IPS-20b (cell line): Measurements from ENCODE around the gene RAI14.
"Not testable (repeated sequence)": the region's sequence is repeated elsewhere in the genome, so short reads cannot be mapped to it uniquely, and the experiment has no call there.

Source experiments
- H3K27ac ChIP-seq: one replicate; pipeline ENCODE4 v1.5.1; 2013; ENCODE audit warnings: low read length
- H3K27me3 ChIP-seq: 2 replicates; pipeline ENCODE4 v1.6.1; 2013; ENCODE audit warnings: mild to moderate bottlenecking, low read length, inconsistent platforms; ENCODE audit not compliant: insufficient read depth
- H3K36me3 ChIP-seq: 2 replicates; pipeline ENCODE4 v1.6.1; 2013; ENCODE audit warnings: low read depth, mild to moderate bottlenecking, inconsistent platforms, low read length, moderate library complexity; ENCODE audit not compliant: insufficient read depth
- H3K4me1 ChIP-seq: 2 replicates; pipeline ENCODE4 v1.6.1; 2013; ENCODE audit warnings: mild to moderate bottlenecking, control low read depth, inconsistent platforms, low read length, moderate library complexity; ENCODE audit not compliant: insufficient read depth
- H3K4me3 ChIP-seq: 2 replicates; pipeline ENCODE4 v1.5.1; 2013; ENCODE audit warnings: mild to moderate bottlenecking, low read length, inconsistent platforms
- H3K9ac ChIP-seq: 2 replicates; pipeline ENCODE4 v1.6.1; 2013; ENCODE audit warnings: low read depth, mild to moderate bottlenecking, inconsistent platforms, low read length, moderate library complexity
- H3K9me3 ChIP-seq: 2 replicates; pipeline ENCODE4 v1.6.1; 2013; ENCODE audit warnings: mild to moderate bottlenecking, low read depth, low read length, inconsistent platforms; ENCODE audit not compliant: insufficient read depth

Gene RAI14

DNA sequence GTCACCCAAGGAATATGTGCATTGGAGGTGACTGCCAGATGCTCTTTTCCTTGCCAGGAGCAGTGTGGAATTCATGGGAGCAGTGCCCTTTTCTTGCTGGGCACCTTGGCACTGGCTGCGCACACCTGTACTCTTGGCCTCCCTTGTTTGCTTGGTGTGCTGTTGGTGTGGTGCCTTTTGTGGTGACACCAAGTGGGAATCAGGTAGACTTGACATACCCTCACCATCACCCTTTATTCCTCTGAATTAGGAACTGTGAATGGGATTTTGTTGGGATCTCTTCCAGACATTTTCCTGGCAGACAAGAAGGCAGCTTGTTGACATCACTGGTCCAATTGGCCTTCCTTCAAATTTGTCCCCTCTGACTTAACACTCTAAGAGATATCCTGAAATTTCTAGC is 82.3 kb downstream of the RAI14 start:
- Histone ChIP-seq H3K27ac (no peak overlapping the region), H3K9me3 (no peaks in the 10 kb centered on the region), H3K9ac (no peak overlapping the region), H3K27me3 (no peaks in the 10 kb centered on the region), H3K4me3 (no peak overlapping the region), H3K4me1 (peaks cover 13% of the 10 kb centered on the region), H3K36me3 (peaks cover 8% of the 10 kb centered on the region; the same call in 1 of the 2 replicates)

DNA sequence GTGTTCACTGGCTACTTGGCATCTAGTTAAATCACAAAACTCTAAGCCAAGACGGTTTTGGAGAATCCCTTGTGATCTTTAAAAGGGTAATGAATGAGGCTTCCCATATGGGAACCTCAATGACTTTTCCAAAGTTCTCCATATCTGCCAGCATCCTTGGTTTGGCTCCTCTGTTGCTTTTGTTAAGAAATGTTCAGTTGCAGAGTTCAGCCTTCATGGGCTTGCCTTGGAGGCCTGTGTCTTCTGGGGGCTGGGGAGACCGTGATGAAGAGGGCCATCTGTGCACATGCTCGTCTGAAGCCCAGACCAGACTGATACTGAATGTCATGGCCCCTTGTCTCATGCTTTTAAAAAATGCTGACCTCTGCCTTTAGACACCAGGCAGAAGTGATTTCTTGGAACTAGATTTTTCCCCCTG is 84.3 kb downstream of the RAI14 start:
- no peaks in the 10 kb centered on the region for H3K36me3 ChIP-seq
- no peak overlapping the region for H3K4me3 ChIP-seq
- no peak overlapping the region for H3K9ac ChIP-seq
- H3K4me1 ChIP-seq, result peaks cover 10% of the 10 kb centered on the region
- no peaks in the 10 kb centered on the region for H3K27me3 ChIP-seq
- no peak overlapping the region for H3K27ac ChIP-seq
- H3K9me3 ChIP-seq, result no peaks in the 10 kb centered on the region

DNA sequence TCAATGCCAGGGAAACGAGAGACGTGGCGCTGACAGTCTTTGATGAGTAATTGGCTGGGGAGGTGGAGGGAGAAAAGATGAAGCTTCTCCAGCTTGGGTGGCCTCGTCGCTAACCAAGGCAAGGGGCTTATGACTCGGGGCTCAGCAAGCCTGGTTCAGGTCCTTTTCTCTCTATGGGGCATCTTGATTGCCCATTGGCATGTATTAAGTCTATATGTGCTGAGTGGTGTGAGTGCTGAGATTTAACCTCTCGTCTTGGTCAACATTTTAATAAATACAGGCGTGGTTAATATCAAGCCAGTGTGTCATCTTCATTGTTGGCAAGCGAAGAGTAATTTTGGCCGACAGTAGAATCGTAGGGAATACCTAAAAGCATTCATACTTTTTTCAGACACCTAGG is 85.9 kb downstream of the RAI14 start:
- Histone ChIP-seq H3K27me3 (no peaks in the 10 kb centered on the region), H3K4me3 (no peak overlapping the region), H3K27ac (no peak overlapping the region), H3K36me3 (no peaks in the 10 kb centered on the region), H3K9me3 (no peaks in the 10 kb centered on the region), H3K9ac (no peak overlapping the region), H3K4me1 (no peaks in the 10 kb centered on the region)

DNA sequence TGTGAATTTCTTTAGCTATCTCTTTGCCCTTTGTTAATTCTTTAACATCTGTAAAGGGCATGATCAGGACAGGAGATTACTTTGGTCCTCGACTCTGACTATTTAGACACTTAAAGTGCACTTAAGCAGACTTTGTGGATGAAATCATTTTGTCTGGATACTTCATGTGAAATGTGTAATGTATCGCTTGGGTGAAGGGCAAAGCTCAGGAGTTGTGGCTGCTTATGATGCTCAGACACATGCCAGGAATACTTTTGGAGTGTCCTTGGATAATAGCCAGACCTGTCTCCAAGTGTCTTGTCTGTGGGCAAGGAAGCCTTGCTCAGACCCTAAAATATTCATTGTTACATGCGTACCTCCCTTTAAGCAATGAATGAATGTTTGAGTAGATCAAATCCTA is 87.8 kb downstream of the RAI14 start:
- H3K4me1 ChIP-seq, result no peaks in the 10 kb centered on the region

DNA sequence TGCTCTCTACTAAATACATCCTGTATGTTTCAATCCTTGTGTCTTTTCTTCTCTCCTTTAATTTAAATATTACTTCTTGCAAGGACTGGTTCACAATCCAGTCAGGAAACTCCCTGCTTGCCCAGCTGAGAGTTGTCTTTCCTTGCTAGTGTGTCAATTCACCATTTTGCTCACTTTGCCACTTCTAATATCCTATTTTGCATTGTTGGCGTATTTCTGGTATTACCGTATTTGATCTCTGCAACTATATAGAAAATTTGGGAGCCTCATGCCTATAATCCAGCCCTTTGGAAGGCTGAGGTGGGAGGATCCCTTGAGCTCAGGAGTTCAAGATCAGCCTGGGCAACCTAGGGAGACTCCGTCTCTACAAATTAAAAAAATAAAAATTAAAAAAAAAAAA is 92.3 kb downstream of the RAI14 start:
- Histone ChIP-seq H3K9ac (no peak overlapping the region), H3K36me3 (peaks cover 9% of the 10 kb centered on the region; the same call in 1 of the 2 replicates), H3K4me3 (no peak overlapping the region)

More for the DNA sequence above, 87.8 kb downstream of the RAI14 start:
- no peak overlapping the region for H3K27ac ChIP-seq
- H3K36me3 ChIP-seq, result no peaks in the 10 kb centered on the region
- H3K9ac ChIP-seq, result no peak overlapping the region
- H3K27me3 ChIP-seq, result no peaks in the 10 kb centered on the region
- no peak overlapping the region for H3K4me3 ChIP-seq
- H3K9me3 ChIP-seq, result no peaks in the 10 kb centered on the region

DNA sequence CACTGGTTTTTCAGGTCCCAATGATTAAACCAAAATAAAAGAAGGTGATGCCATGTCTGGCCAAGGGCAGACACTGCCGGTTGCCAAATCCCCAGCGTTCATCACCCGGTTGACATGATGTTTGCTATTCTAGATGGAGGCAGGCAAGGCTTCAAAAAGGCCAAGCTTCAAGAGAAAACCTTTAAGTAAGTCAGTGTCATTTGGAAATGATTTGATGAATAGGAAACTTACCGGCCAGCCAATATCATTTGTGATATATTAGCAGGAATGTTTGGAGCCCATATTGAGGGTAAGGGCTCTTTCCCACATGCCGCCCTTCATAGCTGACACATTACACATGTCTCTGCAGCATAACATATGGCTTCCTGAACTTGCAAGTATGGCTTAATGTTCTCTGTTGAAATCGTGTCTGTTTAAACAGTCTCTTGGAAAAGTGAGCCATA is 93.3 kb downstream of the RAI14 start:
- no peak overlapping the region for H3K9ac ChIP-seq
- H3K9me3 ChIP-seq, result no peaks in the 10 kb centered on the region
- no peak overlapping the region for H3K27ac ChIP-seq
- no peak overlapping the region for H3K4me3 ChIP-seq
- H3K27me3 ChIP-seq, result no peaks in the 10 kb centered on the region
- peaks cover 9% of the 10 kb centered on the region; the same call in 1 of the 2 replicates for H3K36me3 ChIP-seq
- H3K4me1 ChIP-seq, result no peaks in the 10 kb centered on the region

More for the DNA sequence above, 92.3 kb downstream of the RAI14 start:
- no peaks in the 10 kb centered on the region for H3K4me1 ChIP-seq
- H3K27ac ChIP-seq, result no peak overlapping the region
- no peaks in the 10 kb centered on the region for H3K9me3 ChIP-seq
- no peaks in the 10 kb centered on the region for H3K27me3 ChIP-seq

DNA sequence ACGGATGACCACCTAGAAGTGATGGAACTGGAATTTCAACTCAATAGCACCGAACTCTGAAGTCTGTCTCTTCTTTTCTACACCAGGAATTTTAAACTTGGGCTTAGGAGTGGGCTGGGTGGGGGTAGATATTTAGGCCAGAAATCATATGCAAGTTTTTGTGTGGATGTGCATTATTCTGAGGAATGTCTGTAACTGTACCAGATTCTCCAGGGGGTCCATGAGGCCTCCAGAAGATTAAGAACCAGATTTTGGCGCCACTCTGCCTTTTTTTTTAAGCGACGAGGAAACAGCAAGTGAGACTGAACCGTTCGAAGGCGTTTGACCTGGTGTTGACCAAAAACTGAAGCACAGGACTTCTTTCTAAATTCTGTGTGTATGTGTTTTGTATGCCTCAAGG is 94.1 kb downstream of the RAI14 start:
- Histone ChIP-seq H3K4me1 (no peaks in the 10 kb centered on the region), H3K27ac (no peak overlapping the region), H3K36me3 (peaks cover 9% of the 10 kb centered on the region; the same call in 1 of the 2 replicates), H3K9me3 (no peaks in the 10 kb centered on the region), H3K4me3 (no peak overlapping the region), H3K9ac (no peak overlapping the region), H3K27me3 (no peaks in the 10 kb centered on the region)

DNA sequence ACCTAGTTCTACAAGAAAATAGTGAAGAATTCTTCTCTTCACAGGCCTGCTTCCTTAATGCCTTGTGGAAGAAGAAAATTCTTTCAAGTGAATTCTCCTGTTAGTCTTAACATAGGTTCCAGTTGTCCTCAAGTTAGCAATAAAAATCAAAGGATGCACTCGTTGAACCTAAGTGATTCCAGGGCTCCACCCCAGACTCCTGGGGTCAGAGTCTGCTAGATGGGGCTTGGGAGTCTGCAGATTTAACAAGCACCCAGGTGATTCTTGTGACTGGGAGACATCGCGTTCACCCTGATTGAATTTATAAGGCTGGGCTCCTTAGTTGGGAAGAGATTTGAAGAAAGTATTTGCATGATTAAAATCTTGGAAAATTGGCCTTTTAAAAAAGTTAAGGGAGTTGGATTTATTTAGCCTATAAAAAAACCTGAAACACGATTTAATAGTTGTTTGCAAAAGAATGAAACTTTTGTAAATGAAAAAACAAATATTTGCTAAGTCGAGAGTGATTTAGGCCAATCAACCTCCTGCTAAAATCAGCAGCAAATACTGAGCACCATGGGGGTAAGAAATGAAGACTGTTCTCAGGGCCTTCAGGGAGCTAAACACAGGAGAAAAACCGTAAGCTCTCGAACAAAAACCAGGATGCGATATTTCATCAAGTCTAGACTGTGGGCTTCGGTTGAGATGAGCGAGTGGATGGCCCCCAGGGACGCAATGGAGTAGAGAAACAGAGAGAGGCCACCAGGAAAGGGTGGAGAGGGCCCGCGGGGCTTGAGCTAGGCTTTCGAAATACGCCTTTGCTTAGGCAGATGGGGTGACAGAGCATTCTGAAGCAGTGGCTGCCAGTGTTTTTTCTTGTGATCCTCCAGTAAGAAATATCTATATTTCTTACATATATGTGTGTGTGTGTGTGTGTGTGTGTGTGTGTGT is 95.9 kb downstream of the RAI14 start:
- H3K4me1 ChIP-seq, result no peaks in the 10 kb centered on the region
- H3K27ac ChIP-seq, result no peak overlapping the region
- H3K9ac ChIP-seq, result no peak overlapping the region
- H3K9me3 ChIP-seq, result no peaks in the 10 kb centered on the region
- H3K36me3 ChIP-seq, result peaks cover 9% of the 10 kb centered on the region; the same call in 1 of the 2 replicates
- H3K27me3 ChIP-seq, result no peaks in the 10 kb centered on the region
- H3K4me3 ChIP-seq, result no peak overlapping the region

DNA sequence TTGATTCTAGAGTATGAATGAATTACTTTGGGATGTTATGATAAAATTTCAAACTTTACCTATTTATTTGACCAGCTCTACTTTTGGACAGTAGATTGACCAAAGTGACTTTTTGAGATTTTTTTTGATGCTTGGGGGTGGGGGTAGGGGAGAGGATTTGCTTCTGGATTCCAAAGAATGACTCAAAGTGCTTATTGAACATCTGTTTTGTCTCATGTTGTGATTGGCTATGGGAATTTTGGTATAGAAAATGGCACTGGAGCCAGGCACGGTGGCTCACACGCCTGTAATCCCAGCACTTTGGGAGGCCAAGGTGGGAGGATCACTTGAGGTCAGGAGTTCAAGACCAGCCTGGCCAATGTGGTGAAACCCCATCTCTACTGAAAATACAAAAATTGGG is 97.1 kb downstream of the RAI14 start:
- H3K9me3 ChIP-seq, H3K9ac ChIP-seq, H3K27ac ChIP-seq: not testable (repeated sequence)

DNA sequence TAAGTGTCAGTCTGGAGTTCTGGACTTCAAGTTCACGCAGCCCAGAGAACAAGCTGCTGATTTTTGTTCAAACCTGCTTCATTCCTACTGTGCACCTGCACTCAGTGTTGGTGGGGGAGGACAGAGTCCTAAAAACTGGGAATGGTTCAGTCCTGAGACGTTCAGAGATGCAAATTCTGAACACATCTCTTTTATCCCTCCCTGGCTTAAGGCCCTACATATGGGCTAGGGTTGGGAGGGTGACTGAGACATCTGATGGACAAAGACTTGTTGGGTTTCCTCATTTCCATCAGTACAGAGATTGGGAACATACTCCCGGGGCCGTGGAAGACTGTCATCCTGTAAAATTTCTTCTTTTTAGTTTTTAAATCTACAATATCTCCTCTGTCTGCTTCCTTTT is 99.8 kb downstream of the RAI14 start:
- H3K4me1 ChIP-seq, result no peaks in the 10 kb centered on the region
- no peaks in the 10 kb centered on the region for H3K27me3 ChIP-seq
- H3K4me3 ChIP-seq, result no peak overlapping the region
- H3K9ac ChIP-seq, result no peak overlapping the region
- H3K36me3 ChIP-seq, result peaks cover 36% of the 10 kb centered on the region
- H3K9me3 ChIP-seq, result peaks cover 5% of the 10 kb centered on the region; the same call in 1 of the 2 replicates
- no peak overlapping the region for H3K27ac ChIP-seq

More for the DNA sequence above, 97.1 kb downstream of the RAI14 start:
- not testable (repeated sequence) for H3K4me1 ChIP-seq, H3K27me3 ChIP-seq, H3K4me3 ChIP-seq
- H3K36me3 ChIP-seq, result peaks cover 21% of the 10 kb centered on the region

DNA sequence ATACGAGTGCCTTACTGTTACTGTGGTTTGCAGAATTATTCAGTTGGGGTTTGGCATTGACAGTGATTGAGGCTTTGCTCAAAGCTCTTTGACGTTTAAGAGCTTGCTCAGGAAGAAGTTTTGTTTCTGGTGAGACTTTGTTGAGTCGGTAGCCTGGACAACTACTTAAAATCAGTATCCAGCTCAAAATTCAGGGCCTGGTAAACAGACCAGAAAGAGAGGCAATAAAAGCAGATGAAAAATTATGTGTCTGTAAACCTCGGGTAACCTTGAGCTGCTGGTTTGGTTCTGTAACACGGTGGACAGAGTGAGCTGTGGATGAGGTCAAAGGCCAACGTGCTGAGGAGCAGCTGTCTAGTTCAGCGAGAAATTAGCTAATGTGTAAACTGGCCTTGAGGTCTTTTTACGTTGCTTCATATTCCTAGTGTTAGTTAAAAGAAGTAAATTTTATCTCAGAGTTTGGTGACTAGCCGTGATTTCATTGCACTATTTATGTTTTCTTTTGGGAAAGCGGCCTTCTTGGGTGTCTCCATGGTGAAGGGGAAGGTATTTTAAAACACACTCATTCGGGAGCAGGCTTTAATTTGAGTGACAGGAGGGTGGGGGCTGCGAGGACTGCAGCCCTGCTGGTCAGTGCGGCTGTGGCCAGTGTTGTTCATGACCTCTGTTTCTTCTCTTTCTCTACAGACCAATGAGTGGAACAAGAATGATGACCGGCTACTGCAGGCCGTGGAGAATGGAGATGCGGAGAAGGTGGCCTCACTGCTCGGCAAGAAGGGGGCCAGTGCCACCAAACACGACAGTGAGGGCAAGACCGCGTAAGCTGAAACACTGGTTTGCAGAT is 100.9 kb downstream of the RAI14 start:
- Histone ChIP-seq H3K27me3 (no peaks in the 10 kb centered on the region), H3K27ac (no peak overlapping the region), H3K9ac (no peak overlapping the region), H3K36me3 (peaks cover 45% of the 10 kb centered on the region), H3K4me1 (no peaks in the 10 kb centered on the region), H3K4me3 (no peak overlapping the region), H3K9me3 (peaks cover 5% of the 10 kb centered on the region; the same call in 1 of the 2 replicates)
